Natural killer cell treated with Interleukin-12 subunit alpha and Interleukin-12 subunit beta and Interleukin-15 and Interleukin-18, amount 100 ng/mL, for 72 hours (primary cell): Measurements from ENCODE around the gene PSD. TPM values are rescaled to one million over a fixed set of nuclear protein-coding genes. Genes with fewer than 3 reads are reported as not detected.
"Not testable (repeated sequence)": the region's sequence is repeated elsewhere in the genome, so short reads cannot be mapped to it uniquely, and the experiment has no call there.

Source experiments
- ATAC-seq, 2 donors: fragments of 150-1000 bp; cut with Tn5 transposase in 1 of 2; sonication (Bioruptor Pico), chemical (Tn5 transposase) in 1 of 2; 2 replicates each; pipeline ENCODE4 v1.10.0; 2021
- DNase-seq: peaks from one replicate; pipeline ENCODE4 v3.0.0; 2022; ENCODE audit warnings: low spot score
- H3K27ac Mint-ChIP-seq, 2 donors: 1 replicate in 1 of 2; 2 replicates in 1 of 2; pipeline ENCODE4 v1.8.0; 2022; ENCODE audit warnings: mixed read lengths in 2 of 2, mild to moderate bottlenecking in 1 of 2, moderate library complexity in 1 of 2
- H3K27me3 Mint-ChIP-seq, 2 donors: 1 replicate in 1 of 2; 2 replicates in 1 of 2; pipeline ENCODE4 v1.8.0; 2022; ENCODE audit warnings: mixed read lengths in 2 of 2
- H3K36me3 Mint-ChIP-seq: one replicate; pipeline ENCODE4 v1.8.0; 2022; ENCODE audit warnings: mixed read lengths
- H3K4me1 Mint-ChIP-seq, 2 donors: 1 replicate in 1 of 2; 2 replicates in 1 of 2; pipeline ENCODE4 v1.8.0; 2022; ENCODE audit warnings: low read depth in 2 of 2, mixed read lengths in 2 of 2, mild to moderate bottlenecking in 1 of 2
- H3K4me3 Mint-ChIP-seq: one replicate; pipeline ENCODE4 v1.8.0; 2022; ENCODE audit warnings: mixed read lengths
- H3K9me3 Mint-ChIP-seq: 2 replicates; pipeline ENCODE4 v1.8.0; 2022; ENCODE audit warnings: mixed read lengths
- total RNA-seq, 2 donors: library from RNA; stranded (reverse); gene quantifications; one replicate each; pipeline ENCODE4 v1.2.3, GENCODE V29; 2022

PSD gene
- total RNA-seq = 1 to 10 TPM; 2.3 to 7.6 TPM

- peaks cover 22 to 24% of the 10 kb centered on the region in 2 donors for H3K27me3 Mint-ChIP-seq
- H3K36me3 Mint-ChIP-seq = no peaks in the 10 kb centered on the region
- DNase-seq = no peak
- H3K9me3 Mint-ChIP-seq = no peaks in the 10 kb centered on the region
- H3K4me3 Mint-ChIP-seq = peak within 1 kb of the TSS; percentile 98
- ATAC-seq = no peak
- H3K4me1 Mint-ChIP-seq = peaks cover 12 to 24% of the 10 kb centered on the region in 2 donors
- peak within 1 kb of the TSS in 1 of 2 donors; percentile 91 for H3K27ac Mint-ChIP-seq
Measured at GRCh38 chr10:102418622-102419268, at the start of gene PSD. PSD (minus strand) TSS chr10:102418785; CDS start chr10:102417038, 1,747 bp downstream.

GRCh38 chr10:102467971-102468438 is 49.4 kb upstream of the PSD start:
- no peak for DNase-seq
- no peak overlapping the region for H3K27ac Mint-ChIP-seq
- peaks cover 8 to 15% of the 10 kb centered on the region in 2 donors for H3K4me1 Mint-ChIP-seq
- H3K36me3 Mint-ChIP-seq = no peaks in the 10 kb centered on the region
- ATAC-seq = no peak
- H3K9me3 Mint-ChIP-seq = no peaks in the 10 kb centered on the region
- H3K27me3 Mint-ChIP-seq = no peaks in the 10 kb centered on the region
- no peak overlapping the region for H3K4me3 Mint-ChIP-seq

DNA sequence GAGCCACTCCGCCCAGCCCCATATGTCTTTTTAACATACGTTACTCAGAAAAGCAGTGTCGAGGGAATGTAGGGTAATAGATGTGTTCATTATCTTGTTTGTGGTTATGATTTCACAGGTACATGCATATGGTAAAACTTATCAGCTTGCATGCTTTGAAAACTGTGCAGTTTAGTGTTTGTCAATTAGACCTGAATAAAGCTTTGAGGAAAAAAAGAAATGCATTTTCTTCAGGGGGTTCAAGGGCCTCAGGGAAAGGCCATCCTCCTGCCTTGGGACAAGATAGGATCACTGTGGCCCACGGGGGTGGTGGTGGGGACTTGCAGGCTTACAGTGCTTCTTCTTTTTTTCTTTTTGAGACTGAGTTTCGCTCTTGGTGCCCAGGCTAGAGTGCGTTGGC is 48.7 kb upstream of the PSD start:
- Mint-ChIP-seq H3K27me3 (no peaks in the 10 kb centered on the region), H3K36me3 (no peaks in the 10 kb centered on the region), H3K27ac (no peak overlapping the region), H3K4me1 (peaks cover 14 to 18% of the 10 kb centered on the region in 2 donors), H3K4me3 (no peak overlapping the region), H3K9me3 (no peaks in the 10 kb centered on the region)
- DNase-seq (no peak), ATAC-seq (no peak)

DNA sequence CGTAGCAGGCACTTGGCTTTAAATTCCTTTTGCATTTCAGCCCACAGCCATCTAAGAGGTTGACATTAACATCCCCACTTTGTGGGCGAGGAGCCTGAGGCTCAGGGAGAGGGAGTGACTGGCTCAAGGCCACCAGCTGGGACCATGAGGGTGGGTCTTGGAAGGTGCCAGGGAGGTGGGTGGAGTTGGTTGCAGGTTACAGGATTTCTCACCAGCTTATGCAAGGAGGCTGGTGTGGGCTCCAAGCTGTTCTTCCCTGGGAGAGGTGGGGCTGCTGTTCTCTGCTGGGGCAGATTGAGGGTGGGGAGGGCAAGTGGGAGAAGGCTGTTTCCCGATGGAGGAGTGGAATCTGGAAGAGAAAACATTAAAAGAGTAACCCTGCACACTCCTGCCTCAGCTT is 46.9 kb upstream of the PSD start:
- no peaks in the 10 kb centered on the region for H3K36me3 Mint-ChIP-seq
- ATAC-seq = no peak
- H3K9me3 Mint-ChIP-seq = no peaks in the 10 kb centered on the region

DNA sequence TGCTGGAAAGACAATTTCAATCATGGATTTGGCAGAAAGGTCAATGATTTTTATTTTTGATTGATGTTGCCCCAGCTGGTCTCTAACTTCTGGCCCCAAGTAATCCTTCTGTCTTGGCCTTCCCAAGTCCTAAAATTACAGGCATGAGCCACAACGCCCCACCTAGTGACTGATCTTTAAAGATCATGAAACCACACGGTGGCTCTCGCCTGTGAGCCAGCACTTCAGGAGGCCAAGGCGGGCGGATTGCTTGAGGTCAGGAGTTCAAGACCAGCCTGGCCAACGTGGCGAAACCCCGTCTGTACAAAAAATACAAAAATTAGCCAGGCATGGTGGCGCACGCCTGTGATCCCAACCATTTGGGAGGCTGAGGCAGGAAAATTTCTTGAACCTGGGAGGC is 45.4 kb upstream of the PSD start:
- H3K36me3 Mint-ChIP-seq = no peaks in the 10 kb centered on the region
- no peak for ATAC-seq

More for the DNA sequence above, 46.9 kb upstream of the PSD start:
- DNase-seq = no peak
- peaks cover 31 to 35% of the 10 kb centered on the region in 2 donors for H3K4me1 Mint-ChIP-seq
- H3K4me3 Mint-ChIP-seq = no peak overlapping the region
- peak overlapping the region in 1 of 2 donors; percentile 27 for H3K27ac Mint-ChIP-seq
- no peaks in the 10 kb centered on the region for H3K27me3 Mint-ChIP-seq

GRCh38 chr10:102462512-102463054 is 44.0 kb upstream of the PSD start:
- peaks cover 28% of the 10 kb centered on the region in 2 donors for H3K4me1 Mint-ChIP-seq
- ATAC-seq = no peak
- H3K36me3 Mint-ChIP-seq = no peaks in the 10 kb centered on the region
- DNase-seq = no peak
- peak overlapping the region; percentile 95 for H3K4me3 Mint-ChIP-seq
- H3K9me3 Mint-ChIP-seq = no peaks in the 10 kb centered on the region
- peak overlapping the region in 1 of 2 donors; percentile 25 for H3K27ac Mint-ChIP-seq
- H3K27me3 Mint-ChIP-seq = no peaks in the 10 kb centered on the region

More for the DNA sequence above, 45.4 kb upstream of the PSD start:
- DNase-seq = no peak
- H3K4me3 Mint-ChIP-seq = no peak overlapping the region
- no peak overlapping the region for H3K27ac Mint-ChIP-seq
- H3K9me3 Mint-ChIP-seq = no peaks in the 10 kb centered on the region
- no peaks in the 10 kb centered on the region for H3K27me3 Mint-ChIP-seq
- peaks cover 30 to 31% of the 10 kb centered on the region in 2 donors for H3K4me1 Mint-ChIP-seq

GRCh38 chr10:102461187-102462054 is 42.8 kb upstream of the PSD start:
- Mint-ChIP-seq H3K9me3 (no peaks in the 10 kb centered on the region), H3K36me3 (no peaks in the 10 kb centered on the region), H3K4me1 (peaks cover 25 to 28% of the 10 kb centered on the region in 2 donors), H3K27me3 (no peaks in the 10 kb centered on the region), H3K27ac (peak overlapping the region; percentile 89 to 94), H3K4me3 (peak overlapping the region; percentile 95)
- DNase-seq (peak; percentile 97), ATAC-seq (peak; percentile 98)

GRCh38 chr10:102460836-102461186 is 42.2 kb upstream of the PSD start:
- H3K27ac Mint-ChIP-seq = peak overlapping the region; percentile 89 to 94
- H3K4me1 Mint-ChIP-seq = peaks cover 25 to 28% of the 10 kb centered on the region in 2 donors
- no peaks in the 10 kb centered on the region for H3K36me3 Mint-ChIP-seq
- peak overlapping the region; percentile 95 for H3K4me3 Mint-ChIP-seq
- DNase-seq (no peak), ATAC-seq (peak; percentile 39 to 63)
- H3K27me3 Mint-ChIP-seq = no peaks in the 10 kb centered on the region
- no peaks in the 10 kb centered on the region for H3K9me3 Mint-ChIP-seq

DNA sequence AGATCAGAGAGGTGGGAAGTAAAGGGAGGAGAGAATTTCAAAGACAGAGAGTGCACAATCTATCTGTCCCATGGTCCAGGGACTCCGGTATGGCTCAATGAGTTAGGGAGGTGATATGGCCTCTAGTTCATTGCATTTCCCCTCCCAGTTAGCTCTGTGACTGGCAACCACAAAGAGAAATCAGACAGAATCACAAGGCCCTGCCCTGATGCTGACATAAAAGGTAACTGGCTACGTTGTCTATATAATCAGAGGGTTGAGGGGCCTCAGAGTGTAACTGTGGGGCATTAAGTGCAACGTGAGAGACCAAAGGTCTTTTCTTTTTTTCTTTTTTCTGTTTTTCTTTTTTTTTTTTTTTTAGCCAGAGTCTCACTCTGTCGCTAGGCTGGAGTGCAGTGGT is 40.1 kb upstream of the PSD start:
- Mint-ChIP-seq H3K36me3 (no peaks in the 10 kb centered on the region), H3K4me3 (no peak overlapping the region), H3K4me1 (peaks cover 25 to 28% of the 10 kb centered on the region in 2 donors), H3K27me3 (no peaks in the 10 kb centered on the region), H3K27ac (peak overlapping the region in 1 of 2 donors; percentile 6), H3K9me3 (no peaks in the 10 kb centered on the region)
- no peak for ATAC-seq
- no peak for DNase-seq

GRCh38 chr10:102457591-102458150 is 39.1 kb upstream of the PSD start:
- Mint-ChIP-seq H3K4me1 (peaks cover 26 to 32% of the 10 kb centered on the region in 2 donors), H3K9me3 (no peaks in the 10 kb centered on the region), H3K36me3 (peaks cover 6% of the 10 kb centered on the region), H3K27me3 (no peaks in the 10 kb centered on the region), H3K27ac (no peak overlapping the region), H3K4me3 (no peak overlapping the region)
- DNase-seq (no peak), ATAC-seq (no peak)

- peaks cover 7% of the 10 kb centered on the region for H3K36me3 Mint-ChIP-seq
- peaks cover 19 to 20% of the 10 kb centered on the region in 2 donors for H3K4me1 Mint-ChIP-seq
- no peaks in the 10 kb centered on the region for H3K27me3 Mint-ChIP-seq
- H3K27ac Mint-ChIP-seq = peak overlapping the region in 1 of 2 donors; percentile 33
- no peaks in the 10 kb centered on the region for H3K9me3 Mint-ChIP-seq
- DNase-seq = no peak
- ATAC-seq = no peak
- H3K4me3 Mint-ChIP-seq = no peak overlapping the region
Measured at GRCh38 chr10:102455893-102456471, 37.4 kb upstream of the PSD start.

- not testable (repeated sequence) for H3K4me3 Mint-ChIP-seq, H3K36me3 Mint-ChIP-seq, ATAC-seq, H3K27ac Mint-ChIP-seq, H3K9me3 Mint-ChIP-seq, H3K27me3 Mint-ChIP-seq, DNase-seq
- peaks cover 14 to 18% of the 10 kb centered on the region in 2 donors for H3K4me1 Mint-ChIP-seq
Measured at GRCh38 chr10:102454662-102455487, 36.3 kb upstream of the PSD start.

GRCh38 chr10:102453502-102453901 is 34.9 kb upstream of the PSD start:
- H3K36me3 Mint-ChIP-seq = peaks cover 7% of the 10 kb centered on the region
- DNase-seq (no peak), ATAC-seq (no peak)
- peaks cover 19 to 26% of the 10 kb centered on the region in 2 donors for H3K4me1 Mint-ChIP-seq
- H3K4me3 Mint-ChIP-seq = no peak overlapping the region
- H3K9me3 Mint-ChIP-seq = no peaks in the 10 kb centered on the region
- peak overlapping the region; percentile 89 to 93 for H3K27ac Mint-ChIP-seq
- H3K27me3 Mint-ChIP-seq = no peaks in the 10 kb centered on the region
